ENCODE data around the gene DCAF8. TPM values are rescaled to one million over a fixed set of nuclear protein-coding genes. Genes with fewer than 3 reads are reported as not detected.
A peak's percentile ranks its signal among the peaks of the same experiment; 100 is the strongest.

The DCAF8 gene
- total and polyA plus RNA-seq, 2 donors (not counting 3 experiments of a cell fraction or from before 2014, with no cell fraction given): 85.5 to 106 TPM

GRCh38 chr1:160208557-160209320, 53.6 kb downstream of the DCAF8 start:
- no peaks in the 10 kb centered on the region for H4K20me1 ChIP-seq (replicated peaks; ENCODE audit: control insufficient read depth, extremely low read depth, insufficient read depth, low read length)
- no peak overlapping the region for H3K9ac ChIP-seq (replicated peaks; ENCODE audit: extremely low read depth, insufficient read depth, low read length)
- POLR2A ChIA-PET: interaction anchor here (1.6 kb wide), 1 partner anchor 11 kb away, joined by 4 read pairs; no protein-coding TSS in a partner anchor
- intact Hi-C loops (cut with micrococcal nuclease) (loop anchor here (1.0 to 5.0 kb wide), 2 partner anchors 53 to 134 kb away; partner anchors contain the start of genes COPA and NCSTN), dilution Hi-C loops (cut with MboI; ENCODE audit: extremely low pct_ligation_motif_present, low sequenced_read_pairs) (no loop called here)
- no TSS peak for BruUV-seq (replicated peaks)
- no peaks in the 10 kb centered on the region for H3K9me3 ChIP-seq (replicated peaks; ENCODE audit: control insufficient read depth, insufficient read depth, low read length)
- H2AFZ ChIP-seq (ENCODE audit: low read depth, low read length): no peak overlapping the region
- CTCF ChIA-PET: interaction anchor here (0.7 to 13.4 kb wide), 12 partner anchors 11 to 146 kb away, joined by 3 to 183 read pairs (median 3); partner anchors contain the start of gene CASQ1
- no peak for FAIRE-seq
- no peak for TF ChIP-seq JUN (IDR thresholded peaks at IDR 0.05; ENCODE audit: borderline replicate concordance, insufficient read depth, insufficient read length, low read depth)
- no peak for TF ChIP-seq FOS (IDR thresholded peaks at IDR 0.05; ENCODE audit: borderline replicate concordance, insufficient read depth, low read length)
- no peak for TF ChIP-seq POLR2AphosphoS5 (IDR thresholded peaks at IDR 0.05; ENCODE audit: insufficient read depth, low read depth, low read length)
- no peak for TF ChIP-seq MAX (IDR thresholded peaks at IDR 0.05; ENCODE audit: insufficient read depth, insufficient read length)
- TF ChIP-seq CTCF (IDR thresholded peaks at IDR 0.05; ENCODE audit: extremely low read depth in 1 of 2, insufficient read depth in 1 of 2, low read depth in 1 of 2, low read length in 2 of 2): no peak
- TF ChIP-seq EZH2 (IDR thresholded peaks at IDR 0.05; ENCODE audit: borderline replicate concordance, low read depth, low read length, severe bottlenecking): no peak
- no peak for TF ChIP-seq GATA2 (IDR thresholded peaks at IDR 0.05; ENCODE audit: insufficient read depth, insufficient read length, low read depth, low read length)
- TF ChIP-seq MYC (IDR thresholded peaks at IDR 0.05; ENCODE audit: low read depth, low read length): no peak
- no peak for TF ChIP-seq POLR2A (IDR thresholded peaks at IDR 0.05; ENCODE audit: low read depth, low read length)
- peaks cover 24 to 29% of the 10 kb centered on the region in 2 experiments for H3K36me3 ChIP-seq (ENCODE audit: control insufficient read depth in 2 of 2, extremely low read depth in 1 of 2, insufficient read depth in 2 of 2, low read length in 2 of 2)
- H3K4me1 ChIP-seq (ENCODE audit: control insufficient read depth, extremely low read depth, insufficient read depth, low read length): peaks cover 46% of the 10 kb centered on the region
- DNase-seq (ENCODE audit: low read depth, low spot score): no peak
- H3K4me3 ChIP-seq (replicated peaks in 1 of 3; ENCODE audit: insufficient read depth in 1 of 3, low read depth in 1 of 3, low read length in 3 of 3): no peak overlapping the region
- peak overlapping the region; percentile 18 for H3K27ac ChIP-seq (ENCODE audit: insufficient read depth, low read depth, low read length)
- peak overlapping the region; percentile 43 for H3K4me2 ChIP-seq (ENCODE audit: insufficient read depth, low read length)
- peaks cover 65% of the 10 kb centered on the region for H3K79me2 ChIP-seq (ENCODE audit: control insufficient read depth, insufficient read depth, low read length)
- no peaks in the 10 kb centered on the region for H3K27me3 ChIP-seq (ENCODE audit: control insufficient read depth in 2 of 2, insufficient read depth in 2 of 2, low read length in 2 of 2)
- H3K9me1 ChIP-seq (replicated peaks; ENCODE audit: control insufficient read depth, extremely low read depth, insufficient read depth, low read length): no peaks in the 10 kb centered on the region

Data from endothelial cell of umbilical vein (primary cell).